HG03066 (cell line): Measurements from ENCODE around the gene HUNK.

ENCODE experiments used
- ATAC-seq: cut with Tn5 transposase; IDR thresholded peaks from one replicate; pipeline ENCODE4 v1.9.1; 2021; ENCODE audit warnings: low read depth; ENCODE audit not compliant: unreplicated experiment

The HUNK gene

GRCh38 chr21:31917108-31917507 is 44.3 kb downstream of the HUNK start:
- no peak for ATAC-seq

GRCh38 chr21:31918250-31918775 is 45.5 kb downstream of the HUNK start:
- no peak for ATAC-seq

GRCh38 chr21:31920275-31920674 is 47.5 kb downstream of the HUNK start:
- no peak for ATAC-seq

- no peak for ATAC-seq
Observed at GRCh38 chr21:31921079-31921478, 48.3 kb downstream of the HUNK start.

- no peak for ATAC-seq
Observed at GRCh38 chr21:31922881-31923280, 50.1 kb downstream of the HUNK start.

- ATAC-seq, result no peak
Observed at GRCh38 chr21:31923756-31924155, 50.9 kb downstream of the HUNK start.

GRCh38 chr21:31924548-31924947 is 51.7 kb downstream of the HUNK start:
- ATAC-seq, result no peak

GRCh38 chr21:31926498-31926897 is 53.7 kb downstream of the HUNK start:
- no peak for ATAC-seq

GRCh38 chr21:31927689-31928353 is 55.0 kb downstream of the HUNK start:
- no peak for ATAC-seq

- ATAC-seq, result no peak
Observed at GRCh38 chr21:31928656-31929055, 55.8 kb downstream of the HUNK start.

GRCh38 chr21:31929548-31929947 is 56.7 kb downstream of the HUNK start:
- no peak for ATAC-seq

GRCh38 chr21:31930001-31930400 is 57.2 kb downstream of the HUNK start:
- ATAC-seq, result no peak

- ATAC-seq, result no peak
Observed at GRCh38 chr21:31931644-31932469, 59.0 kb downstream of the HUNK start.

GRCh38 chr21:31932470-31932764 is 59.6 kb downstream of the HUNK start:
- ATAC-seq, result no peak

- no peak for ATAC-seq
Observed at GRCh38 chr21:31937303-31937702, 64.5 kb downstream of the HUNK start.

GRCh38 chr21:31938330-31939301 is 65.8 kb downstream of the HUNK start:
- ATAC-seq, result no peak

GRCh38 chr21:31941694-31942093 is 68.9 kb downstream of the HUNK start:
- no peak for ATAC-seq

- ATAC-seq, result no peak
Observed at GRCh38 chr21:31943561-31943960, 70.7 kb downstream of the HUNK start.

- no peak for ATAC-seq
Observed at GRCh38 chr21:31945141-31945540, 72.3 kb downstream of the HUNK start.

- ATAC-seq, result no peak
Observed at GRCh38 chr21:31945546-31945945, 72.7 kb downstream of the HUNK start.

GRCh38 chr21:31946231-31946630 is 73.4 kb downstream of the HUNK start:
- no peak for ATAC-seq
